CD14-positive monocyte (primary cell): ENCODE data around the gene SCAF8. TPM values are rescaled to one million over a fixed set of nuclear protein-coding genes. Genes with fewer than 3 reads are reported as not detected.
A peak's percentile ranks its signal among the peaks of the same experiment; 100 is the strongest.

Experiments
- DNase-seq, 3 donors: peaks; one replicate each; pipeline ENCODE4 v3.0.0-alpha.2; 2011 to 2022
- H2AFZ ChIP-seq: 2 replicates; pipeline ENCODE4 v1.6.0; 2012; ENCODE audit warnings: mild to moderate bottlenecking, low read depth, low read length, inconsistent platforms; ENCODE audit not compliant: insufficient read depth, poor library complexity, severe bottlenecking
- H3K27ac ChIP-seq, 2 donors: 1 replicate in 1 of 2; 2 replicates in 1 of 2; pipeline ENCODE4 v1.5.1; 2012 to 2013; ENCODE audit warnings: low read length in 2 of 2, control low read depth in 1 of 2, inconsistent platforms in 1 of 2, low read depth in 1 of 2, mild to moderate bottlenecking in 1 of 2
- H3K27me3 ChIP-seq, 2 donors: one replicate each; pipeline versions ENCODE4 v1.6.0 to v1.6.1; 2011 to 2013; ENCODE audit warnings: low read length in 2 of 2; ENCODE audit not compliant: control insufficient read depth in 2 of 2, insufficient read depth in 2 of 2
- H3K36me3 ChIP-seq, 2 donors: replicated peaks in 1 of 2; 1 replicate in 1 of 2; 2 replicates in 1 of 2; pipeline versions ENCODE4 v1.5.1 to v1.6.1; 2012 to 2013; ENCODE audit warnings: low read length in 2 of 2, control low read depth in 1 of 2, inconsistent platforms in 1 of 2, mild to moderate bottlenecking in 1 of 2; ENCODE audit not compliant: insufficient read depth in 2 of 2, control insufficient read depth in 1 of 2
- H3K4me1 ChIP-seq, 2 donors: 1 replicate in 1 of 2; 2 replicates in 1 of 2; pipeline versions ENCODE4 v1.5.1 to v1.6.1; 2012 to 2013; ENCODE audit warnings: low read length in 2 of 2, control low read depth in 1 of 2, inconsistent platforms in 1 of 2, mild to moderate bottlenecking in 1 of 2, moderate library complexity in 1 of 2; ENCODE audit not compliant: insufficient read depth in 2 of 2, control insufficient read depth in 1 of 2
- H3K4me2 ChIP-seq: replicated peaks from 2 replicates; pipeline ENCODE3; 2012; ENCODE audit warnings: low read length, moderate library complexity, mild to moderate bottlenecking; ENCODE audit not compliant: poor library complexity, severe bottlenecking; ENCODE audit errors: extremely low read depth
- H3K4me3 ChIP-seq, 3 experiments: fragments of 200-600 bp in 1 of 3; sonication (generic) in 1 of 3; replicated peaks in 1 of 3; 1 replicate in 2 of 3; 2 replicates in 1 of 3; pipeline ENCODE4 v1.5.1; 2011 to 2013; ENCODE audit warnings: low read length in 3 of 3, mild to moderate bottlenecking in 3 of 3, control low read depth in 2 of 3, low read depth in 2 of 3, inconsistent platforms in 1 of 3, moderate library complexity in 1 of 3
- H3K79me2 ChIP-seq: 2 replicates; pipeline ENCODE4 v1.6.0; 2012; ENCODE audit warnings: mild to moderate bottlenecking, control low read depth, inconsistent platforms, low read length, moderate library complexity; ENCODE audit not compliant: insufficient read depth
- H3K9ac ChIP-seq: 2 replicates; pipeline ENCODE4 v1.6.0; 2017; ENCODE audit warnings: low read length, mild to moderate bottlenecking; ENCODE audit not compliant: insufficient read depth, poor library complexity, severe bottlenecking
- H3K9me3 ChIP-seq, 2 donors: replicated peaks in 1 of 2; 1 replicate in 1 of 2; 2 replicates in 1 of 2; pipeline versions ENCODE4 v1.5.1 to v1.6.1; 2012 to 2013; ENCODE audit warnings: low read length in 2 of 2, control low read depth in 1 of 2; ENCODE audit not compliant: control insufficient read depth in 1 of 2, insufficient read depth in 1 of 2
- H4K20me1 ChIP-seq: 2 replicates; pipeline ENCODE4 v1.6.0; 2012; ENCODE audit warnings: mild to moderate bottlenecking, low read length, control low read depth, moderate library complexity; ENCODE audit not compliant: insufficient read depth
- H3K27ac Mint-ChIP-seq, 7 donors: one replicate each; pipeline ENCODE4 v1.8.0; 2020; ENCODE audit warnings: mild to moderate bottlenecking in 7 of 7, mixed read lengths in 7 of 7, moderate library complexity in 6 of 7, inconsistent platforms in 2 of 7
- H3K27me3 Mint-ChIP-seq, 3 donors: one replicate each; pipeline ENCODE4 v1.8.0; 2021 to 2022; ENCODE audit warnings: low read depth in 3 of 3, mild to moderate bottlenecking in 3 of 3, mixed read lengths in 3 of 3, moderate library complexity in 3 of 3, inconsistent platforms in 1 of 3
- H3K36me3 Mint-ChIP-seq, 2 donors: one replicate each; pipeline ENCODE4 v1.8.0; 2020; ENCODE audit warnings: mixed read lengths in 2 of 2, inconsistent platforms in 1 of 2, mild to moderate bottlenecking in 1 of 2
- H3K4me1 Mint-ChIP-seq: one replicate; pipeline ENCODE4 v1.8.0; 2020; ENCODE audit warnings: mild to moderate bottlenecking, mixed read lengths
- H3K4me3 Mint-ChIP-seq, 2 donors: one replicate each; pipeline ENCODE4 v1.8.0; 2020; ENCODE audit warnings: mild to moderate bottlenecking in 2 of 2, mixed read lengths in 2 of 2, moderate library complexity in 1 of 2
- H3K9me3 Mint-ChIP-seq, 7 donors: one replicate each; pipeline ENCODE4 v1.8.0; 2020 to 2022; ENCODE audit warnings: mixed read lengths in 7 of 7, mild to moderate bottlenecking in 6 of 7, moderate library complexity in 6 of 7, inconsistent platforms in 2 of 7
- WGBS: methylation state at CpG from one replicate; pipeline ENCODE4 v1.1.5; 2013; ENCODE audit warnings: missing lambda C conversion rate; ENCODE audit not compliant: insufficient coverage; 5-methylcytosine and 5-hydroxymethylcytosine counted together
- intact Hi-C, 2 donors: fragments of 100-400 bp; cut with micrococcal nuclease; formaldehyde crosslinking; loops; one replicate each; pipeline versions ENCODE4 v1.15.0 to v1.15.1; 2023
- polyA plus RNA-seq, 3 donors: library from polyadenylated mRNA; depleted of rRNA in 1 of 3; unstranded in 2 of 3; stranded (reverse) in 1 of 3; fragments of 300-500 nt in 2 of 3; fragments of >200 nt in 1 of 3; fragmentation: Illumina TruSeq in 2 of 3; gene quantifications; 1 replicate in 2 of 3; 2 replicates in 1 of 3; pipeline ENCODE4 v1.2.3, GENCODE V29; 2012 to 2021
- TF ChIP-seq, protein P1 (sequence below): fragments of 200-600 bp; IDR thresholded peaks from one replicate; pipeline ENCODE4 v1.8.0; 2022; ENCODE audit warnings: antibody characterized with exemption, mild to moderate bottlenecking

SCAF8 gene
- polyA plus RNA-seq, 3 donors: 2.8 to 18.5 (median 4.2) TPM

DNA sequence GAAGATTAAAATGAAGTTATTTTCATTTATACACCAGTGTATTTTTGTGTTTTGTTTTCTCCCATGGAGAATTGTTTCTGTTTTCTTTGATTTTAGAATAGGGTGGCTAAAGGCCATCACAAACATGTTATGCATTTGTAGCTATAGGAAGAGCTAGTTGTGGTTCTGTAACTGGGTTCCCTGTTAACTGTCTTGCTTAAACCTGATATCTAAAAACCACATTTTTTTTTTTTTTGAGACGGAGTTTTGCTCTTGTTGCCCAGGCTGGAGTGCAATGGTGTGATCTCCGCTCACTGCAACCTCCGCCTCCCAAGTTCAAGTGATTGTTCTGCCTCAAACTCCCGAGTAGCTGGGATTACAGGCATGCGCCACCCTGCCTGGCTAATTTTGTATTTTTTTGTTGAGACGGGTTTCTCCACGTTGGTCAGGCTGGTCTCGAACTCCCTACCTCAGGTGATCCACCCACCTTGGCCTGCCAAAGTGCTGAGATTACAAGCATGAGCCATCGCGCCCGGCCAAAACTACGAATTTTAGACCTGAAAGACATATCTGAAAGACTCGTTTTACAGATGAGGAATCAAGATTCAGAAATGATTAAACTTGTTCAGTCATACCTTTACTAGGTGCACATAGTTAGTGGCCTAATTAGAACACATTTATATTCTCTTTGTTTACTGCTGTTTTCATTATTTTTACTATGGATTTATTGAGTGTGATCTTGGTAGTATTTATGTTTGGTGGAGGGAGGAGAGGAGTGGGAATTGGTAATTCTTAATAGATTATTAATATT, 18.0 kb downstream of the SCAF8 start:
- Histone ChIP-seq H4K20me1 (peaks cover 100% of the 10 kb centered on the region), H2AFZ (no peak overlapping the region), H3K4me1 (peaks cover 0 to 6% of the 10 kb centered on the region in 2 donors), H3K27ac (no peak overlapping the region), H3K9ac (no peak overlapping the region), H3K36me3 (peaks cover 0 to 3% of the 10 kb centered on the region in 2 donors), H3K27me3 (no peaks in the 10 kb centered on the region), H3K79me2 (peaks cover 100% of the 10 kb centered on the region), H3K9me3 (no peaks in the 10 kb centered on the region), H3K4me2 (no peak overlapping the region), H3K4me3 (no peak overlapping the region)
- Mint-ChIP-seq H3K27me3 (no peaks in the 10 kb centered on the region), H3K36me3 (peaks cover 0 to 10% of the 10 kb centered on the region in 2 donors), H3K9me3 (no peaks in the 10 kb centered on the region), H3K27ac (peak overlapping the region in 1 of 7 donors; percentile 22), H3K4me1 (peaks cover 30% of the 10 kb centered on the region), H3K4me3 (no peak overlapping the region)
- TF ChIP-seq, protein P1, sequence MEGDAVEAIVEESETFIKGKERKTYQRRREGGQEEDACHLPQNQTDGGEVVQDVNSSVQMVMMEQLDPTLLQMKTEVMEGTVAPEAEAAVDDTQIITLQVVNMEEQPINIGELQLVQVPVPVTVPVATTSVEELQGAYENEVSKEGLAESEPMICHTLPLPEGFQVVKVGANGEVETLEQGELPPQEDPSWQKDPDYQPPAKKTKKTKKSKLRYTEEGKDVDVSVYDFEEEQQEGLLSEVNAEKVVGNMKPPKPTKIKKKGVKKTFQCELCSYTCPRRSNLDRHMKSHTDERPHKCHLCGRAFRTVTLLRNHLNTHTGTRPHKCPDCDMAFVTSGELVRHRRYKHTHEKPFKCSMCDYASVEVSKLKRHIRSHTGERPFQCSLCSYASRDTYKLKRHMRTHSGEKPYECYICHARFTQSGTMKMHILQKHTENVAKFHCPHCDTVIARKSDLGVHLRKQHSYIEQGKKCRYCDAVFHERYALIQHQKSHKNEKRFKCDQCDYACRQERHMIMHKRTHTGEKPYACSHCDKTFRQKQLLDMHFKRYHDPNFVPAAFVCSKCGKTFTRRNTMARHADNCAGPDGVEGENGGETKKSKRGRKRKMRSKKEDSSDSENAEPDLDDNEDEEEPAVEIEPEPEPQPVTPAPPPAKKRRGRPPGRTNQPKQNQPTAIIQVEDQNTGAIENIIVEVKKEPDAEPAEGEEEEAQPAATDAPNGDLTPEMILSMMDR: no peak
- intact Hi-C loops: no loop called here
- WGBS: 98% methylated on average over 11 of the region's 13 CpGs
- no peak for DNase-seq

DNA sequence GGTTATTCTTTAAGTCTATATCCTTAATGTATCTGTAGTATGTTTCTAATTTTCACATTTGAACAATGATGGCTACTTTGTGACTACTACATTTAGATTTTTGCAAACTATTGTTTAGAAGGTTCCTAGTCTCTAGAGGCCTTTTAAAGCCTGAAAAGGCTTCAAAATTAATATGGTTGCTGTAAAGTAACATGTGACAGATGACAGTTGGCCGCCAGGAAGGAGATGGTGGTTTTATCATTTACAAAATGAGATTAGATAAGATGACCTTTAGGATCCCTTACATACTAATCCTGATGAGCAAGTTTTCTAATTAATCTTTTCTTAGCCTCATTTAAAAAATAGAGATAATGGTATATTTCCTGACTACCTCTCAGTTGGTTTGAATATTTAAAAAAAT, 18.8 kb downstream of the SCAF8 start:
- Histone ChIP-seq H3K27me3 (no peaks in the 10 kb centered on the region), H3K36me3 (peaks cover 0 to 3% of the 10 kb centered on the region in 2 donors), H4K20me1 (peaks cover 100% of the 10 kb centered on the region), H3K9ac (no peak overlapping the region), H3K9me3 (no peaks in the 10 kb centered on the region), H3K4me3 (no peak overlapping the region), H3K4me2 (no peak overlapping the region), H2AFZ (no peak overlapping the region), H3K4me1 (peaks cover 0 to 5% of the 10 kb centered on the region in 2 donors), H3K27ac (no peak overlapping the region), H3K79me2 (peaks cover 100% of the 10 kb centered on the region)
- peaks cover 0 to 13% of the 10 kb centered on the region in 2 donors for H3K36me3 Mint-ChIP-seq
- intact Hi-C loops: no loop called here
- H3K4me1 Mint-ChIP-seq: peaks cover 29% of the 10 kb centered on the region
- no peak for DNase-seq
- WGBS: no CpG with 5 or more reads among the region's 1 CpG
- H3K27me3 Mint-ChIP-seq: no peaks in the 10 kb centered on the region
- H3K4me3 Mint-ChIP-seq: no peak overlapping the region
- no peak overlapping the region for H3K27ac Mint-ChIP-seq
- TF ChIP-seq, protein P1: no peak
- no peaks in the 10 kb centered on the region for H3K9me3 Mint-ChIP-seq
